OCI-LY7 (cell line): Measurements from ENCODE around the gene HELZ.

ENCODE experiments used
- CTCF ChIP-seq: fragments of 200-600 bp; sonication (generic); conservative IDR thresholded peaks from 2 replicates; pipeline ENCODE4 v1.5.1; 2014; ENCODE audit warnings: mild to moderate bottlenecking, antibody characterized with exemption, low read length, moderate library complexity, mixed read lengths
- EZH2phosphoT487 ChIP-seq: fragments of 200-600 bp; sonication (generic); IDR thresholded peaks from 2 replicates; pipeline ENCODE4 v1.6.1; 2018; ENCODE audit warnings: low read depth, borderline replicate concordance, mild to moderate bottlenecking, mixed run types, antibody characterized with exemption, low read length, moderate library complexity, mixed read lengths

GRCh38 chr17:67218385-67218950, 26.5 kb downstream of the HELZ start:
- TF ChIP-seq CTCF (no peak), EZH2phosphoT487 (no peak)
